ENCODE measurements around the gene PTPRD.

The PTPRD gene

GRCh38 chr9:10260501-10260900 is 352.3 kb downstream of the PTPRD start:
- DNase-seq = no peak

GRCh38 chr9:10259668-10260067 is 353.1 kb downstream of the PTPRD start:
- no peak for DNase-seq

GRCh38 chr9:10255758-10256157 is 357.0 kb downstream of the PTPRD start:
- DNase-seq = no peak

DNA sequence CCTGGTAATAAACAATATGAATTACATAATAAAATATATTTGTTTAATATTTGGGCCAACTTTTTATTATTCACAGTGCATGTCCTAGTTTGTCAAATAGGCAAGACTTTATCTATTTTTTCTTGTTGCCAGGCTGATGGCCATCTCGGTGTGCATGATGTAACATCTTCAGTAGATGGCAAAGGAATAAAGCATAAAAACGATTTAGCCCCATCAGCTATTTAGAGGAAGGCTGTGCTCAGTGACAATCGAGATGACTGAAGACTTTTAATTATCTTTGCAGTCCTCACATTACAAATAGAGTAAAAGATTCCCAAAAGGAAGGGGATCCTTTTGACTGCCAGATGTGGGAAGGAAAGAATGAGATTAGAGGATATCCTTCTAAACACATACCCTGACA is 358.5 kb downstream of the PTPRD start:
- no peak for DNase-seq

DNA sequence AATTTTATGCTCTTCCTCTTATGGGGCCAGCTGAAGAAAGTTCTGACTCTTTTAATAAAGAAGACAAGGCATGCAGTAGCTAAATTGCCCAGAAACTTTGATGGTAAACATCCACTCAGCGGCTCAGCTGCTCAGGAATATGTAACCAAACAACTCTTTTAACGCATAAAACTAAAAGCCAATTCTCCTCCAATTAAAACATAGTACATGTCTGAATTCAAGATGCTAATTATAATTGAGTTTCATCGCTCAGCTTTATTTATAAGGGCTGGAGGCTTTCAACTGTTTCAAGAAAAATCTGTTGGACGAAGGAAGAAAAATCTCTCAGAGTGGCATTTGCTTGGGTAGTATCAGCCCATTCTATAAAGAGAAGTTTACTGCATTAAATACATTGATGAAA is 359.5 kb downstream of the PTPRD start:
- no peak for DNase-seq

GRCh38 chr9:10252174-10252573 is 360.6 kb downstream of the PTPRD start:
- no peak for DNase-seq

GRCh38 chr9:10251490-10251889 is 361.3 kb downstream of the PTPRD start:
- DNase-seq = no peak

DNA sequence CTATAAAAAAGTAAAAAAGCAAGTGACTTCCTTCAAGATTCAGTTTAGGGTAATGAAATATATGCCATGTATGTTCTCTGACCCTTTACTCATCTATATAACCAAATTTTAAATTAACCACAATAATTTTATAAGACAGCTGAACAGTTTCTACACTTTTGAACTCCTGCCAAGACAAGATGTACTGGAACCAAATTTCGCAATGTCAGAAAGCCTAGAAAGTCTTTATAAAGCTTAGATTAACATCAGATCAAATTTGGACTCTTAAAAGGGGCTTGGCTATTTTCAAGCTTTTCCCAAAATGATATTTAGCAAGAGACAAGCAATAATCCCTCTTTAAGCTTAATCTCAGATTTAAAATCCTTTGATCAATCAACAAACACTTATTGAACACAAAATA is 362.6 kb downstream of the PTPRD start:
- DNase-seq = no peak

DNA sequence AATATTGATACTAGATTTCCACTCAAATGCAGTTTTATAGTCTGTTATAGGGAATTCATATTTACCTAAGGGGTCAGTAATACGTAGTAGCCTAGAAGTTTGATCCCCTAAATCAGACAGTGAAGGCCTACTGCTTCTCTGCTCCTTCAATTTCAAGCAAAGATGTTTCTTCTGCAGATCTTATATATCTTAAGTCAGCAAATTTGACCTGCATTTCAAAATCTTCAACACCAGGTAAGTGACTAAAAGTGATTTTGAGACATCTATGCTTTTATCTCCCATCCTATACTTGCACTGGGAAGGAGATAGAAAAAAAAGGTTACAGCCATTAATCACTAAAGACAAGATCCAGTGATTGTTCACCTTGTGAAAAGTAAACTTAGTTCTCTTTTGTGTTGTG is 363.9 kb downstream of the PTPRD start:
- DNase-seq = no peak

GRCh38 chr9:10242255-10242654 is 370.5 kb downstream of the PTPRD start:
- DNase-seq = no peak

- DNase-seq = no peak
These were observed 374.7 kb downstream of the PTPRD start for GRCh38 chr9:10238087-10238486.

DNA sequence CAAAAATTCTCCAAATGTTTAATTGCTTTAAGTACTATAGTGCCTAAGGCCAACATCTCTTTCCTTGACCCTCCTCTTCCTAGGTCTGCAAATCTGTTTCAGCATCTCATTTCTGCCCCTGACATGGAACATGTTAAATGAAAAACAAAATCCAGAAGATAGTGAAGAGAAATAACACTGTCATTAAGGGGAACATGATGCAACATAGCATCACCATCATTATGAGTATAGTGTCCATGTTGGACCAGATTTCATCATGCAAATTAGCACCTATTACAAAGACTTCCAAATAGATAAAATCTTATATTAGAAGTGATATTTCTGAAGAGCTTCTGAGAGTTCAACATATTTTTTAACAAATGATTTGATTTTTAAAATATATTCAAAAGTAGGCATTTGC is 375.2 kb downstream of the PTPRD start:
- DNase-seq = no peak

- no peak for DNase-seq
These were observed 376.6 kb downstream of the PTPRD start for GRCh38 chr9:10236161-10236560.

DNA sequence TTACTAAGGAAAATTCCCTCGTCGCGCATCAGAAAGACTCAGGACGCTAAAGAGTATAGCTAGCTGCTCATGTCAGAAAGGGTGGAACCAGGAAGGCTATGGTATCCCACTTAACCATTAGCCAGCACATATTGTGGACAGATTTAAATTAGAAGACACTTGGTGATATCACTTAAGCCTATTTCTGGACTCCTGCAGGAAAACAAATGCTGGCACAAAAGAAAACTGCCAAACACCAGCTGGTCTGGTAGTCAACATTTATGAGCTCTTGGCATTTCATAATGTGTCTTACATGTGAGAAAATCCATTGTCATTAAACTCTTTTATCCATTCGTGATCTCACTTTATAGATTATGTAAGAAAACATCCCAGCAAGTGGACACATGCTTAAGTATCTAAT is 377.4 kb downstream of the PTPRD start:
- DNase-seq = no peak

DNA sequence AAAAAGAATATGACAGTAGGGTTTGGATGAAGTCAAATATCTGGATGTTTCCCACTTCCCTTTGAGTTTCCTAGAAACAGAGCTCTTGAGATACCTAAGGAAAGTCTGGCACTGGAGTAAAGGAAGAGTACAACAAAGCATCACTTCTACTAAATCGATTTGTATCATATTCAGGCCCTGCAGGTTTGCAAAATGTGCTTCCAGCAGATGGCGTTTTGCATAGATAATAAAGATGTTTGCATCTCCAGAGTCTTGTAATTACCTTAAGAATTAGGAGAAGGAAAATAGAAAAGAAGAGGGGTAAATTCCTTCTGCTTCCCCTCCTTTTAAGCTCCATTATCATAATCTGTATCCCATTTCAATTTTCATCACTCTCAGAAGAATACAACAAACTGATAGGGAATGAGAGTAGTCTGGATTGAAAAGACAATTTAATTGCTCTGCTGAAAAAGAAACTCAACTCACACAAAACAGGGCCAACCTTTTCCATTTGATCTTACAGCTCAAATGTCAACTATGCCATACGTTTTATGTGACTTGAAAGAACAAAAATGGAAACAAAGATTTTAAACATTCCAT is 380.4 kb downstream of the PTPRD start:
- DNase-seq = no peak

GRCh38 chr9:10230512-10230911 is 382.3 kb downstream of the PTPRD start:
- DNase-seq = no peak

DNA sequence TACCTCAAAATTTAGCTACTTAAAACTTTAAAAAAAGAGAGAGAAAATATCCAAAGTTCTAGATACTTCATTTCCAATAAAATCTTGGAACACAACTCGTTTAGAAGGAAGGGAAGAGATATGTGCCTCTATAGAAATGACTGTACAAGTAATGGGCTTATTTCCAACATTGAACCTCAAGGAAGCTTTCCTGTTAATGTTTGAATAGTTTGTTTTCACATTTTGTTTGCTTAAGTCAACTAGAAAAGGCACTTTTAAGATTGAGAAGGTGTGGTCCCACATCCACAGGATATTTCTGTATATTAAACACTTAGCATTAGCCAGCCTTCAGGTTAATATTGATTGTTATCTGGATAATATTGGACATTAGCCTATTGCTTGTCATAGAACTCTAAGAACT is 384.7 kb downstream of the PTPRD start:
- no peak for DNase-seq

GRCh38 chr9:10226996-10227395 is 385.8 kb downstream of the PTPRD start:
- no peak for DNase-seq

GRCh38 chr9:10212702-10213101 is 400.1 kb downstream of the PTPRD start:
- DNase-seq = no peak

GRCh38 chr9:10208691-10209069 is 404.1 kb downstream of the PTPRD start:
- DNase-seq = no peak

- DNase-seq = no peak
These were observed 408.5 kb downstream of the PTPRD start for GRCh38 chr9:10204276-10204675.

DNA sequence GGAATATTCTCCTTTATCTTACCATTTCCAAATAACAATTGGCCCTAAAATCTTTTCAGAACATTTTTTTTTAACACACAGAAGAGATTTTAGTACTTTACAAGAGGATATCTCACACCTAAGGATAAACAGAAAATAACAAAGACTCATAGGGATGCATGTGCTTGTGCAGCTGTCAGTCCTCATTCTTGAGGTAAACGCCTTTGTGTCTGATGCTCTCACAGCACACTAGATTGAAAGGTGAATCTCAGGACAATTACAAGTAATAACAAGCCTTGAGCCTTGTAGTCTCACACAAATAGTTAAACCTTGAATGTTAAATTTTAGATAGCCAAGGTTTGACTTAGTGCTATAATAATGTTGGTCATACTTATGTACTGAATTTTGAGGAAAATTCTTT is 439.2 kb downstream of the PTPRD start:
- DNase-seq = no peak

DNA sequence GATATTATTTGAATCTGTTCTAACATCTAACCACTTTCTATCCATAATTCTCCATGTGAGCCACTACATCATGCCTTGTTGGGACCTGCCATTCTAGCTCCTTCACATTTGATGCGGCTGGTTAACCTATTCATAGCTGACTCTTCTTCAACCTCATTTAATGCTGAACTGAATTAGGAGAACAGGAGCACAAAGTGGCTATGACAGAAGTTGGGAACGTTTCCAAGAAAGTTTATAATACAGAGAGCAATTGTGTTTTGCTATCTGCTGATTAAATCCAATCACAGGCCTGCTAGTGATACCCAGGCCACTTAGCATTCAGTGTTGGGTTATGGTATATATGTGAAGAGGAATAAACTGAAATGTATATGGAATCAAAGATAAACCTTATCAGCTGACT is 440.3 kb downstream of the PTPRD start:
- DNase-seq = no peak

DNA sequence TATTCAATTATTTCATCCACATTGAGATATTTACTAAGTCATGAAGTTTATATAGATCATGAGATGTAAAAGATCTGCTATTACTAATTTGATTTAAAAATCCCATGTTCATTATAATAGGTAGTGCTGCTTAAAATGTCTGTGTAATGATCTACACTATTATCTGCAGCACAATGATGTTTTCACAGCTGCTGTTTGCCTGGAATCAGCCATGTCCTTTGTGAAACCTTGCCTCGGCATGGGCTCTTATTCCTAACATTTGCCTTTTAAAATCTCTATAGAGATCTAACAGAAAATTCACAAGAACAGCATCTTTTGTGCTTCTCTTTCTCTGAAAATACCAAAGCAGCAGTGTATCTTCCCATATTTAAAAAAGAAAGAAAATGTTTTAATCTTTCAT is 444.6 kb downstream of the PTPRD start:
- no peak for DNase-seq

DNA sequence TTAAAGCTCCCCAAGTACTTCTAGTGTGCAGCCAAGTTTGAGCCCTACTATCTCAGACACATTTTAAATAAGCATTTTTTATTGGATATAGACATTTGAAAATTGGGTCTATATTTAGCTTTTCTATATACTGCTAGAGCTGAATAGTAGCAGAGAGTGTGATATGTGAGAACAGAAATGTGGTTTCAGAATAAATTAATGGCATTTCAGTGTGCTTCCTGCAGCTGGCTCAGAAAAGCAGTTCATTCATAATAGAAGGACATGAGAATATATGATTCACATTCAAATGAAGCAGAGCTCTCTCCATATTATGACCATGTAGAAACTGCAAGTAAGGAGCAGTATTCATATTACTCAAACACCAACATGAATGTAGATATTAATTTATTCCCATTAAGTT is 464.0 kb downstream of the PTPRD start:
- DNase-seq = no peak

Measured in activated T-cell treated with anti-CD3 and anti-CD28 coated beads for 4 hours (primary cell).